SJCRH30 (cell line): ENCODE data around the gene DCAF10. TPM values are rescaled to one million over a fixed set of nuclear protein-coding genes. Genes with fewer than 3 reads are reported as not detected.
"Not testable (repeated sequence)": the region's sequence is repeated elsewhere in the genome, so short reads cannot be mapped to it uniquely, and the experiment has no call there.

Experiments
- DNase-seq, 2 experiments: peaks; one replicate each; pipeline ENCODE4 v3.0.0-alpha.2; 2015 to 2020
- H3K27ac ChIP-seq: fragments of 250-450 bp; sonication (Bioruptor Pico); 2 replicates; pipeline ENCODE4 v1.5.1; 2020; ENCODE audit warnings: mild to moderate bottlenecking, moderate library complexity
- H3K27me3 ChIP-seq: fragments of 250-450 bp; sonication (Bioruptor Pico); 2 replicates; pipeline ENCODE4 v1.5.1; 2020; ENCODE audit warnings: mild to moderate bottlenecking, moderate library complexity
- H3K36me3 ChIP-seq: fragments of 250-450 bp; sonication (Bioruptor Pico); 2 replicates; pipeline ENCODE4 v1.5.1; 2020; ENCODE audit warnings: mild to moderate bottlenecking, moderate library complexity
- H3K4me1 ChIP-seq: fragments of 250-450 bp; sonication (Bioruptor Pico); 2 replicates; pipeline ENCODE4 v1.5.1; 2020; ENCODE audit warnings: mild to moderate bottlenecking, moderate library complexity
- H3K4me3 ChIP-seq: fragments of 250-450 bp; sonication (Bioruptor Pico); 2 replicates; pipeline ENCODE4 v1.5.1; 2020; ENCODE audit warnings: mild to moderate bottlenecking, moderate library complexity
- H3K9me3 ChIP-seq: fragments of 250-450 bp; sonication (Bioruptor Pico); replicated peaks from 2 replicates; pipeline ENCODE4 v1.5.1; 2020; ENCODE audit warnings: mild to moderate bottlenecking, moderate library complexity
- total RNA-seq: library from RNA; depleted of rRNA; stranded (reverse); fragments of >200 nt; shearing (Covaris generic); gene quantifications from 2 replicates; pipeline ENCODE4 v1.2.3, GENCODE V29; 2014

DCAF10 gene
- total RNA-seq, 1 experiment from 2014 or later = 15.7 TPM

DNA sequence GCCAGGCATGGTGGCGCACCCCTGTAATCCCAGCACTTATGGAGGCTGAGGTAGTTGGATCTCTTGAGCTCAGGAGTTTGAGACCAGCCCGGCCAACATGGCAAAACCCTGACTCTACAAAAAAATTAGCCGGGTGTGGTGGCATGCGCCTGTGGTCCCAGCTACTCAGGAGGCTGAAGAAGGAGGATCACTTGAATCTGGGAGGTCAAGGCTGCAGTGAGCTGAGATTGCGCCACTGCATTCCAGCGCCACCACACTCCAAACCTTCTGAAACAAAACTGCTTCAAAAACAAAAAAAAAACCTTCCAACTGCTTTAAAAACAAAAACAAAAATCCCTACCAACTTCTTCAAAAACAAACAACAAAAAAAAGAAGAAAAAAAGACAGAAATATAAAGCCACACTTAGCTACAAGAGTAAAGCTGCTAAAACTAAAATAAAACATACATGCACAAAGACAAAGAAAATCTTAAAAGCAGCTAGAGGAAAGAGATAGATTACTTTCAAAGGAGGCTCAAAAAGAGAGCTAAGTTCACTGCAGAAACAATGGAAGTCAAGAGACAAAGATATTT is 11.4 kb downstream of the DCAF10 start:
- Histone ChIP-seq H3K4me3 (no peak overlapping the region), H3K36me3 (peaks cover 11% of the 10 kb centered on the region; the same call in 1 of the 2 replicates), H3K27me3 (no peaks in the 10 kb centered on the region), H3K27ac (no peak overlapping the region), H3K4me1 (no peaks in the 10 kb centered on the region), H3K9me3 (no peaks in the 10 kb centered on the region)
- DNase-seq = no peak

DNA sequence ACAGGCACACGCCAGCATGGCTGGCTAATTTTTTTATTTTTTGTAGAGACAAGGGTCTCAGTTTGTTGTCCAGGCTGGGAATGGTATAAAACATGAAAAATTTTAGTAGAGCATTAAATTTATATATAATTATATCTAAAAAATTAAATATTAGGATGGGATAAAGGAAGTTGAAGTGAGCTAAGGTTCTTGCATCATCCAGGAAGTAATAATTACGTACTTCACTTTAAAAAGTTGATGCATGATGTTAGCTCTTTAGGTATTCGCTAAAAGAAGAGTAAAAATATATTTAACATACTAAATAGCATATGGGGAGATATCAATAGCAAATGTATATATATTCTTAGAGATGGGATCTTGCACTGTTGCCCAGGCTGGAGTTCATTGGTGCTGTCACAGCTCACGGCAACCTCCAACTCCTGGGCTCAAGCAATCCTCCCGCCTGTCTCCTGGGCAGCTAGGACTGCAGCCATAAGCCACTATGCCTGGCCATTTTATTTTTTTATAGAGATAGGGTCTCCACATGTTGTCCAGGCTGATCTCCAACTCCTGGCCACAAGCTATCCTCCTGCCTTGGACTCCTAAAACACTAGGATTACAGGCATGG is 12.3 kb downstream of the DCAF10 start:
- H3K4me1 ChIP-seq = no peaks in the 10 kb centered on the region
- no peaks in the 10 kb centered on the region for H3K9me3 ChIP-seq
- H3K27me3 ChIP-seq = no peaks in the 10 kb centered on the region
- no peak for DNase-seq
- H3K27ac ChIP-seq = no peak overlapping the region
- no peak overlapping the region for H3K4me3 ChIP-seq
- H3K36me3 ChIP-seq = peaks cover 11% of the 10 kb centered on the region; the same call in 1 of the 2 replicates

DNA sequence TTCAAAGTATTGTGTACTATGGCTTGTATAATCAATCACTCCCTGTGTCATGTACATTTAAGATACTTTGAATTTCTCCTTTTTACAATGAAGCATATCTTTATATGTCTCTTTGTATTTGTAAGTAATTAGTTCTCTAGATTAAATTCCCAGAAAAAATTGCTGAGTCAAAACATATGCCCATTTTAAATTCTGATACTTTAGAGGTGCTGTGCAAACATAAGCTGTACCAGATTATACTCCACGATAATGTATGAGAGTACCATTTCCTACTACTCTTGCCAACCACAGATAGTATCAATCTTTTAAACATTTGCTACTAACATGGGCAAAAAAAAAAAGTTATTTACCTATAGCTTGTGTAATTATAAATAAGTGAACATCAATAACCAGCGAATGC is 18.3 kb downstream of the DCAF10 start:
- Histone ChIP-seq H3K27ac (no peak overlapping the region), H3K36me3 (peaks cover 27% of the 10 kb centered on the region), H3K27me3 (no peaks in the 10 kb centered on the region), H3K9me3 (no peaks in the 10 kb centered on the region), H3K4me1 (no peaks in the 10 kb centered on the region), H3K4me3 (no peak overlapping the region)
- DNase-seq = no peak

DNA sequence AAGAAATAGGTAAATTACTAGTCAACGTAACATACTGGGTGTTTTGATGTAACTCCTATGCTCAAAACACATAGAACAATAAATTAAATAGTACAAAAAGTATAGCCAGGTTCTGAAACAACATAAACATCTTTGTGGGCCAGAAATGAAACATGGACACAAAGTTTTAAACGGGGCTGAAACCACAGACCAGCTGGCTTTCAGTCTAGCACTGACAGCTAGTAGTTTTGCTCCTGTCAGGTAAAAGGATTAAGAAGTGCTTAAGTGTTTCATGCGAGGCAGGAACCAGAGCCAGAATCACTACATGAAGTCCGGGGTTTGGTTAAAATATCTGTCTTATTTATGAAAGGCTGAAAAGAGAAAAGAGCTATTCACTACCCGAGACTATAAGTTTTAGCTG is 19.5 kb downstream of the DCAF10 start:
- Histone ChIP-seq H3K36me3 (peaks cover 35% of the 10 kb centered on the region), H3K27ac (no peak overlapping the region), H3K9me3 (no peaks in the 10 kb centered on the region), H3K4me1 (no peaks in the 10 kb centered on the region), H3K4me3 (no peak overlapping the region), H3K27me3 (no peaks in the 10 kb centered on the region)
- no peak for DNase-seq

DNA sequence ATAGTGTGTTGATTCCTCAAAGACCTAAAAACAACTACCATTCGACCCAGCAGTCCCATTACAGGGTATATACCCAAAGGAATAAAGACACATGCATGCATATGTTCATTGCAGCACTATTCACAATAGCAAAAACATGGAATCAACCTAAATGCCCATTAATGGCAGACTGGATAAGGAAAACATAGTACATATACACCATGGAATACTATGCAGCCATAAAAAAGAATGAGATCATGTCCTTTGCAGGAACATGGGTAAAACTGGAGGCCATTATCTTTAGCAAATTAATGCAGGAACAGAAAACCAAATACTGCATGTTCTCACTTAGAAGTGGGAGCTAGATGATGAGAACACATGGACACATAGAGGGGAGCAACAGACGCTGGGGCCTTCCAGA is 24.6 kb downstream of the DCAF10 start:
- H3K27me3 ChIP-seq, DNase-seq, H3K4me1 ChIP-seq, H3K27ac ChIP-seq, H3K4me3 ChIP-seq, H3K9me3 ChIP-seq: not testable (repeated sequence)
- peaks cover 28% of the 10 kb centered on the region for H3K36me3 ChIP-seq

DNA sequence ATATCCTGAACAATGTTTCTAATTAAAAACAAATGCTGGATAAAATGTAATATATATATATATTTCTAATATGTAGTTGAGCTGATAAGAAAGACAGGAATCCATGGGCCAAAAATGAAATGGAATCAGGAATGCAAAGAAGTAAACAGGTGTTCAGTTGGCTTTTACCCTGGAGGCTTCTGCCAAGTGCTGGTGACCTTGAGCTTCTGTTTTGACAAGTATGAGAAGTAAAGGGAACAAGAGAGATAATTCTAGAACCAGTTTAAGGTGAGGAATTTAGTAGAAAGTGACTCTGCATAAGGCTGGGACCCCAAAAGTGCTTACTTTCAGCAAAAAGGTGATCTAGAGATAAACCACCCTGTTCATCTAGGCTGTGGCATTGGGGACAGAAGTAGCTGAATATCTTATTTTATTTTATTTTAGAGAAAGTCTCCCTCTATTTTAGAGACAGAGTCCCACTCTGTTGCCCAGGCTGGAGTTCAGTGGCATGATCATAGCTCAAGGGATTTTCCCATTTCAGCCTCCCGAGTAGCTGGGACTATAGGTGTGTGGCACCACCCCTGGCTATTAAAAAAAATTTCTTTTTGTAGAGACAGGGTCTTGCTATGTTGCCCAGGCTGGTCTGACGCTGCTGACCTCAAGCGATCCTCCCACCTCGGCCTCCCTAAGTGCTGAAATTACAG is 27.0 kb downstream of the DCAF10 start:
- Histone ChIP-seq H3K9me3 (no peaks in the 10 kb centered on the region), H3K4me1 (no peaks in the 10 kb centered on the region), H3K27ac (no peak overlapping the region), H3K4me3 (no peak overlapping the region), H3K36me3 (peaks cover 22% of the 10 kb centered on the region), H3K27me3 (no peaks in the 10 kb centered on the region)
- DNase-seq = no peak

DNA sequence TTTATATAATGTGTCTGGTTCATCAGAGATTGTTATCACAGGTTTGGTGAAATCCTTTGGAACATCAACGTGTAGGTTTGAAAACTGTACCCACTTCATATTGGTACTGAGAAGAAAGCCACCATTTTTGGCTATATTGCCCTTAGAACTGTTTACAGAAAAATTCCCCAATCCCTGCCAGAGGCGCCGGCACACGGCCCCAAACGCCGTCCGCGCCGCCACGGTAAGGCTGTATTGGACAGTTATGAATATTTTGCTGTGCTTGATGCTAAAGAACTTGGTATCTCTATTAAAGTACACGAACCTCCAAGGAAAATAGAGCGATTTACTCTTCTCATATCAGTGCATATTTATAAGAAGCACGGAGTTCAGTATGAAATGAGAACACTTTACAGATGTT is 35.2 kb downstream of the DCAF10 start:
- Histone ChIP-seq H3K9me3 (no peaks in the 10 kb centered on the region), H3K4me3 (no peak overlapping the region), H3K27ac (no peak overlapping the region), H3K27me3 (no peaks in the 10 kb centered on the region), H3K36me3 (peaks cover 9% of the 10 kb centered on the region), H3K4me1 (no peaks in the 10 kb centered on the region)
- no peak for DNase-seq

DNA sequence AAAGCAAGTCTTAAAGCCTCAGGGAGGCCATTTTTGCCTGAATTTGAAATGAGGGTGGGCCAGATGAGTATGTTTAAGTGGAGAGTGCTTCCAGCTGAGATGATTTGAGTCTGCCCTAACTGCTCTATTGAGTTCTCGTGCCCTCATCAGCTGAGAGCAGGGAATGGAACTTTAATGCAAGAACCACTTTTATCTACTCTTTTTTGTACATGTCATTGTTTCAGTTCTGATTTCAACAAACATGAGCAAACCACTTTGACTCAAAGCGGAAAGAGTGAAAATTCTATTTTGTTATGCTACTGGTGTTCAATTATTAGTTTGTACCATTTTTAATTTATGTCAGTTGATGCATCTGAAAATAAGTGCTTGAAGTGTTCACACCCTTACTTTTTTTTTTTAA is 35.8 kb downstream of the DCAF10 start:
- Histone ChIP-seq H3K27me3 (no peaks in the 10 kb centered on the region), H3K9me3 (no peaks in the 10 kb centered on the region), H3K4me3 (no peak overlapping the region), H3K27ac (no peak overlapping the region), H3K4me1 (no peaks in the 10 kb centered on the region), H3K36me3 (peaks cover 9% of the 10 kb centered on the region)
- DNase-seq = no peak

DNA sequence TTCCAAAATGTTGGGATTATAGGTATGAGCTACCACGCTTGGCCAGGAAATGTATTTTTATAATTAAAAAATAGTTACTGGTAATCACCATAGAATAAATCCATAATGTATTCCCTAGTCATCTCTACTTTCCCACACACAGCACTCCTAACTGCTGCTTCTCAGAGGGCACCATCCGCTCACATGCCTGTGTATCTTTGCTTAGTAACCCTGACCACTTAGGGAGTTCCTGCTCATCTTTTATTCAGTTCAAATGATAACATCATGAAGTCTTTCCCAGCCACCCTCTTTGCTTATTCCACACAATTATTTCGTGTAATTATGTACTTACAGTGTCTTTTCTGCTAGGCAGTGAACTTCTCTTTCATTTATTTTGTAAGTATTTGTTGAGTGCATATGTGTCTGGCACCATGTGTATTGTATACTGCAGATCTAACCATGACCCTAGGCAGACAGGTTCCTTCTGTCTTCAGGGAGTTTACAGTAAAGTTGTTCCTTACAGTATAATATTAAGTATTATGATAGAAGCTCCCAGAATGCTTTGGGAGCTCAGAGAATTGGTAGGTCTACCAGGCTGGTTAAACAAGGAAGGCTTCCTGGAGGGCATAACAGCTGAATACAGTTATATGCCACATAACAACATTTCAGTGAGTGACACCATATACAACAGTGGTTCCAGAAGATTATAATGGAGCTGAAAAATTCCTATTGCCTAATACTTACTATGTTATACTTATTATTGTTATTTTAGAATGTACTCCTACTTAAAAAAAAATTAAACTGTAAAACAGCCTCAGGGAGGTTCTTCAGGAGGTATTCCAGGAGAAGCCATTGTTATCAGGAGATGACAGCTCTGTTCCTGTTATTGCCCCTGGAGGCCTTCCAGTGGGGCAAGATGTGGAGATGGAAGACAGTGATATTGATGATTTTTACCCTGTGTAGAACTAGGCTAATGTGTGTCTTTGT is 39.2 kb downstream of the DCAF10 start:
- Histone ChIP-seq H3K4me1 (no peaks in the 10 kb centered on the region), H3K27ac (no peak overlapping the region), H3K36me3 (peaks cover 10% of the 10 kb centered on the region; the same call in 1 of the 2 replicates), H3K4me3 (no peak overlapping the region), H3K27me3 (no peaks in the 10 kb centered on the region), H3K9me3 (no peaks in the 10 kb centered on the region)
- no peak for DNase-seq

DNA sequence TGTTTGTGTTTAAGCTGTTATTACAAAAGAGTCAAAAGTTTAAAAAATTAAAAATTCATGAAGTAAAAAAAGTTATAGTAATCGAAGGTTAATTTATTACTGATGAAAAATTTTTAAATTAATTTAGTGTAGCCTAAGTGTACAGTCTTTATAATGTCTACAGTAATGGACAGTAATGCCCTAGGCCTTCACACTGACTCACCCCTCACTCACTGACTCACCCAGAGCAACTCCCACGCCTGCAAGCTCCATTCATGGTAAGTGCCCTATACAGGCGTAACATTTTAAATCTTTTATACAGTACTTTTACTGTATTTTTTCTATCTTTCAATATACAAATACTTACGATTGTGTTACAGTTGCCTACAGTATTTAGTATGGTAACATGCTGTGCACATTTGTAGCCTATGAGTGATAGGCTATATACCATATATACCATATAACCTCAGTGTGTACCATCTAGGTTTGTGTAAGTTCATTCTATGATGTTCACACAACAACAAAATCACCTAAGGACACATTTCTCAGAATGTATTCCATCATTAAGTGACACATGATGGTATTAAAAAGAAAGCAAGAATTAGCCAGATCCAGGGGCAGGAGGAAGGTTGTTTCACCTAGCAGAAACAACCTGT is 40.1 kb downstream of the DCAF10 start:
- Histone ChIP-seq H3K36me3 (peaks cover 8% of the 10 kb centered on the region; the same call in 1 of the 2 replicates), H3K9me3 (no peaks in the 10 kb centered on the region), H3K27ac (no peak overlapping the region), H3K4me3 (no peak overlapping the region), H3K27me3 (no peaks in the 10 kb centered on the region), H3K4me1 (no peaks in the 10 kb centered on the region)
- no peak for DNase-seq

DNA sequence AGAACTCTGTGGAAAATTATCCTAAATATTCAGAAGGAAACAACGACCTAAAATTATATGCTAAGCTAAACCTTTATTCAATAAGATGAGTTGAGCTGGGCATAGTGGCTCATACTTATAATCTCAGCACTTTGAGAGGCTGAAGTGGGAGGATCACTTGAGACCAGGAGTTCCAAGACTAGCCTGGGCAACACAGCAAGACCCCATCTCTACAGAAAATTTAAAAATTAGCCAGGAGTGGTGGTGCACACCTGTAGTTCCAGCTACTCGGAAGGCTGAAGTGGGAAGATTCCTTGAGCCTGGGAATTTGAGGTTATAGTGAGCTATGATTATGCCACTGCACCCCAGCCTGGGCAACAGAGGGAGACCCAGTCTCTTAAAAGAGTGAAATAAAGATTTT is 51.6 kb downstream of the DCAF10 start:
- Histone ChIP-seq H3K9me3 (no peaks in the 10 kb centered on the region), H3K4me3 (no peak overlapping the region), H3K27me3 (no peaks in the 10 kb centered on the region), H3K36me3 (peaks cover 5% of the 10 kb centered on the region; the same call in 1 of the 2 replicates), H3K27ac (no peak overlapping the region), H3K4me1 (no peaks in the 10 kb centered on the region)
- DNase-seq = no peak

DNA sequence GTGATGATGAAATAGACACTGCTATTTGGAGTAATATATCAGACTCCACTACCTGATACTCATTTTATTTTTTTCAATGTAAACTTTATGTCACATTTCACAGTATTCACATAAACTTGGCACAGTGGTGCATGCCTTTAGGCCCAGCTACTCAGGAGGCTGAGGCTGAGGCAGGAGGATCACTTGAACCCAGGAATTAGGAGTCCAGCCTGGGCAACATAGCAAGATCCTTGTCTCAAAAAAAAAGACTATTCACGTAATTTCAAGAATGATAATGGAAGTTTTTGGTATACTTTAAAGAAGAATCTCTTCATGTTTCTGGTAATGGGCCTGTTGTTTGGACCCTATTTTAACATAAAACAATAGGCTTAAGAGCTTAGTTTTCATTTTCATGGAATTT is 56.0 kb downstream of the DCAF10 start:
- Histone ChIP-seq H3K36me3 (peaks cover 5% of the 10 kb centered on the region; the same call in 1 of the 2 replicates), H3K27ac (no peak overlapping the region), H3K4me1 (no peaks in the 10 kb centered on the region), H3K27me3 (no peaks in the 10 kb centered on the region), H3K4me3 (no peak overlapping the region), H3K9me3 (no peaks in the 10 kb centered on the region)
- DNase-seq = no peak

DNA sequence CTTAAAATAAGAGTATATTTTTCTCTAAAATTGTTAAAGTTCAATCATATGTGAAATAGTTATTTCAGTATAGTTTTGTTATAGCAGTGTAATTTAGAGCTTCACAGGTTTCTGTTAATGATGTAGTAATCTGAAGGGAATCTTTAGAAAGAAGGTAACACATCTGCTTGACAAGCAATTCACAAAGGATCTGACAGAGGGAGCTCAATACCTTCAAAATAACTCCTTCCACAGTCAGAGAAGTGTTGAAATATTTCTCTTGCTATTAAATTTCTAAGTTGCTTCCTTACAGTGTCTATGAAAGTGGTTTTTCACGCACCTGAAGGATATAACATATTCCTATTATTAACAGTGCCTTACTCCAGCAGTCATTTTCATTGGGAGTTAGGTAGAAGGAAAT is 58.4 kb downstream of the DCAF10 start:
- Histone ChIP-seq H3K36me3 (peaks cover 15% of the 10 kb centered on the region; the same call in 1 of the 2 replicates), H3K9me3 (no peaks in the 10 kb centered on the region), H3K4me1 (no peaks in the 10 kb centered on the region), H3K27ac (no peak overlapping the region), H3K4me3 (no peak overlapping the region), H3K27me3 (no peaks in the 10 kb centered on the region)
- peak in 1 of 2 experiments; percentile 4 for DNase-seq

DNA sequence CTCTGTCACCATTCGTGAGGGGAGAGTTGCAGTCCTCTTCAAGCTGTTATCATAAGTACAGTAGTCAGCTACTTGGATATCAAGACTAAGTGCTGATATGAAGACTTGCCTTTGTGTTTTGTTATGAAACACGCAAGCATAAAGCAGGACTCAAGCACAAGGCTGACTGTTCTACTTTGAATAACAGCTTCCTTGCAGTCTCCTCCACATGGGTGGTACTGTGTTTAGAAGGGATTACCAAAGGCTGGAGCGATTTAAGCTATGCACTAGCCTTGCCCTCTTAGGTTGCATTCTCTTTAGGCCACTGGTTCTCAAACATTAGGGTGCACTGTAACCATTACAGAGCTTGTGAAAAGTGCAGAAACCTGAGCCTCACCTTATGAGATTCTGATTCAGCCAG is 61.9 kb downstream of the DCAF10 start:
- peaks cover 11% of the 10 kb centered on the region; the same call in 1 of the 2 replicates for H3K36me3 ChIP-seq

More for the DNA sequence above, 61.9 kb downstream of the DCAF10 start:
- Histone ChIP-seq H3K9me3 (no peaks in the 10 kb centered on the region), H3K4me1 (no peaks in the 10 kb centered on the region), H3K27me3 (no peaks in the 10 kb centered on the region), H3K4me3 (no peak overlapping the region), H3K27ac (no peak overlapping the region)
- DNase-seq = no peak
